HEK293 (cell line): ENCODE measurements around the gene IFNA5.

Experiments
- CTCF ChIA-PET: fragments of 350-600 bp; formaldehyde crosslinking; extraction: SDS; loops from one replicate; lab custom pipeline; 2021; ENCODE audit warnings: antibody characterized with exemption; lab: Yijun Ruan, JAX
- POLR2A ChIA-PET: fragments of 300-600 bp; formaldehyde crosslinking; extraction: SDS; loops from one replicate; lab custom pipeline; 2020; ENCODE audit warnings: antibody characterized with exemption, inconsistent platforms; lab: Yijun Ruan, JAX
- H3K27ac ChIP-seq: fragments of 200-500 bp; sonication (Bioruptor generic); 2 replicates; pipeline ENCODE4 v1.5.1; 2014; ENCODE audit warnings: low read depth, low read length, control low read depth, inconsistent platforms; ENCODE audit errors: extremely low read depth
- H3K36me3 ChIP-seq, 2 experiments: fragments of 200-500 bp in 1 of 2; sonication (Bioruptor generic) in 1 of 2; 1 replicate in 1 of 2; 2 replicates in 1 of 2; pipeline ENCODE4 v1.5.1; 2014 to 2017; ENCODE audit warnings: inconsistent platforms in 2 of 2, low read length in 2 of 2; ENCODE audit not compliant: control insufficient read depth in 2 of 2, insufficient read depth in 1 of 2
- H3K4me1 ChIP-seq: fragments of 200-500 bp; sonication (Bioruptor generic); 2 replicates; pipeline ENCODE4 v1.5.1; 2014; ENCODE audit warnings: mild to moderate bottlenecking, low read length, inconsistent platforms; ENCODE audit not compliant: control insufficient read depth, insufficient read depth
- H3K4me3 ChIP-seq: 2 replicates; pipeline ENCODE4 v1.5.1; 2011; ENCODE audit warnings: low read depth, mild to moderate bottlenecking, control low read depth, low read length, moderate library complexity
- H3K9me3 ChIP-seq: fragments of 200-500 bp; sonication (Bioruptor generic); 2 replicates; pipeline ENCODE4 v1.5.1; 2014; ENCODE audit warnings: low read depth, low read length, inconsistent platforms; ENCODE audit not compliant: control insufficient read depth, insufficient read depth
- OSR2 ChIP-seq: fragments of 450-650 bp; formaldehyde crosslinking; IDR thresholded peaks from 2 replicates; pipeline ENCODE4 v1.5.1; 2016; ENCODE audit warnings: missing biosample characterization, missing genetic modification characterization
- SCRT1 ChIP-seq: fragments of 450-650 bp; formaldehyde crosslinking; IDR thresholded peaks from 2 replicates; pipeline ENCODE4 v1.5.1; 2016; ENCODE audit warnings: missing biosample characterization, missing genetic modification characterization, borderline replicate concordance
- SP7 ChIP-seq: fragments of 450-650 bp; formaldehyde crosslinking; IDR thresholded peaks from 2 replicates; pipeline ENCODE4 v1.5.1; 2016; ENCODE audit warnings: missing biosample characterization, missing genetic modification characterization
- TCF7L2 ChIP-seq: IDR thresholded peaks from 2 replicates; pipeline ENCODE4 v1.6.1; 2011; ENCODE audit warnings: low read depth, mild to moderate bottlenecking, inconsistent platforms, low read length, moderate library complexity, borderline replicate concordance
- TRIM28 ChIP-seq: IDR thresholded peaks from 2 replicates; pipeline ENCODE4 v1.6.1; 2011; ENCODE audit warnings: low read length, control low read depth, borderline replicate concordance
- ZBTB10 ChIP-seq: fragments of 450-650 bp; formaldehyde crosslinking; IDR thresholded peaks from 2 replicates; pipeline ENCODE4 v1.5.1; 2016; ENCODE audit warnings: missing biosample characterization, missing genetic modification characterization
- ZBTB6 ChIP-seq: fragments of 450-650 bp; formaldehyde crosslinking; IDR thresholded peaks from 2 replicates; pipeline ENCODE4 v1.5.1; 2017; ENCODE audit warnings: missing biosample characterization, missing genetic modification characterization
- ZBTB7A ChIP-seq: fragments of 450-650 bp; formaldehyde crosslinking; IDR thresholded peaks from 2 replicates; pipeline ENCODE4 v1.5.1; 2016; ENCODE audit warnings: low read depth, missing biosample characterization, missing genetic modification characterization
- ZBTB8A ChIP-seq: fragments of 450-650 bp; formaldehyde crosslinking; IDR thresholded peaks from 2 replicates; pipeline ENCODE4 v1.5.1; 2016; ENCODE audit warnings: missing biosample characterization, missing genetic modification characterization
- ZFP41 ChIP-seq: fragments of 450-650 bp; formaldehyde crosslinking; IDR thresholded peaks from 2 replicates; pipeline ENCODE4 v1.5.1; 2016; ENCODE audit warnings: missing biosample characterization, missing genetic modification characterization, borderline replicate concordance
- ZNF175 ChIP-seq: fragments of 450-650 bp; formaldehyde crosslinking; IDR thresholded peaks from 2 replicates; pipeline ENCODE4 v1.5.1; 2016; ENCODE audit warnings: missing biosample characterization, missing genetic modification characterization
- ZNF280D ChIP-seq: fragments of 450-650 bp; formaldehyde crosslinking; IDR thresholded peaks from 2 replicates; pipeline ENCODE4 v1.5.1; 2016; ENCODE audit warnings: missing biosample characterization, missing genetic modification characterization
- ZNF311 ChIP-seq: fragments of 450-650 bp; formaldehyde crosslinking; IDR thresholded peaks from 2 replicates; pipeline ENCODE4 v1.5.1; 2017; ENCODE audit warnings: missing biosample characterization, missing genetic modification characterization, borderline replicate concordance
- ZNF324 ChIP-seq: fragments of 450-650 bp; formaldehyde crosslinking; IDR thresholded peaks from 2 replicates; pipeline ENCODE4 v1.5.1; 2016; ENCODE audit warnings: missing biosample characterization, missing genetic modification characterization
- ZNF391 ChIP-seq: fragments of 450-650 bp; formaldehyde crosslinking; IDR thresholded peaks from 2 replicates; pipeline ENCODE4 v1.5.1; 2016; ENCODE audit warnings: low read depth, missing biosample characterization, missing genetic modification characterization, borderline replicate concordance
- ZNF394 ChIP-seq: fragments of 450-650 bp; formaldehyde crosslinking; IDR thresholded peaks from 2 replicates; pipeline ENCODE4 v1.5.1; 2016; ENCODE audit warnings: missing biosample characterization, missing genetic modification characterization, mild to moderate bottlenecking, moderate library complexity, borderline replicate concordance
- ZNF398 ChIP-seq: fragments of 450-650 bp; formaldehyde crosslinking; IDR thresholded peaks from 2 replicates; pipeline ENCODE4 v1.5.1; 2017; ENCODE audit warnings: missing biosample characterization, missing genetic modification characterization
- ZNF404 ChIP-seq: fragments of 450-650 bp; formaldehyde crosslinking; IDR thresholded peaks from 2 replicates; pipeline ENCODE4 v1.5.1; 2017; ENCODE audit warnings: missing biosample characterization, missing genetic modification characterization
- ZNF558 ChIP-seq: fragments of 450-650 bp; formaldehyde crosslinking; IDR thresholded peaks from 2 replicates; pipeline ENCODE4 v1.5.1; 2016; ENCODE audit warnings: missing biosample characterization, missing genetic modification characterization
- ZNF580 ChIP-seq: fragments of 450-650 bp; formaldehyde crosslinking; IDR thresholded peaks from 2 replicates; pipeline ENCODE4 v1.5.1; 2016; ENCODE audit warnings: missing biosample characterization, missing genetic modification characterization
- ZNF596 ChIP-seq: fragments of 450-650 bp; IDR thresholded peaks from 2 replicates; pipeline ENCODE4 v1.5.0; 2018; ENCODE audit warnings: missing biosample characterization, mild to moderate bottlenecking, missing genetic modification characterization, moderate library complexity
- ZNF639 ChIP-seq: fragments of 450-650 bp; formaldehyde crosslinking; IDR thresholded peaks from 2 replicates; pipeline ENCODE4 v1.5.1; 2016; ENCODE audit warnings: missing biosample characterization, missing genetic modification characterization
- ZNF670 ChIP-seq: fragments of 450-650 bp; formaldehyde crosslinking; IDR thresholded peaks from 2 replicates; pipeline ENCODE4 v1.5.1; 2016; ENCODE audit warnings: missing biosample characterization, missing genetic modification characterization, low read depth
- ZNF707 ChIP-seq: fragments of 450-650 bp; formaldehyde crosslinking; IDR thresholded peaks from 2 replicates; pipeline ENCODE4 v1.5.1; 2016; ENCODE audit warnings: missing biosample characterization, missing genetic modification characterization
- ZNF837 ChIP-seq: fragments of 450-650 bp; formaldehyde crosslinking; IDR thresholded peaks from 2 replicates; pipeline ENCODE4 v1.5.1; 2016; ENCODE audit warnings: missing biosample characterization, missing genetic modification characterization

The IFNA5 gene

GRCh38 chr9:21334701-21335632 lies 29.9 kb upstream of the IFNA5 start, which contains the start of gene KLHL9:
TSS of gene KLHL9 (minus strand) at chr9:21335404. CDS start at chr9:21334859, 545 bp downstream.
- H3K36me3 ChIP-seq: peaks cover 3 to 18% of the 10 kb centered on the region in 2 experiments
- no peaks in the 10 kb centered on the region for H3K9me3 ChIP-seq
- H3K27ac ChIP-seq: peak within 1 kb of the TSS; percentile 98
- H3K4me3 ChIP-seq: peak within 1 kb of the TSS; percentile 62
- peaks cover 15% of the 10 kb centered on the region for H3K4me1 ChIP-seq
- CTCF ChIA-PET: interaction anchor here (0.5 to 4.4 kb wide), 8 partner anchors 9 to 454 kb away, joined by 3 to 19 read pairs (median 4); no protein-coding TSS in a partner anchor
- POLR2A ChIA-PET: interaction anchor here (0.7 to 1.4 kb wide), 7 partner anchors 9 to 467 kb away, joined by 3 to 6 read pairs (median 4); partner anchors contain the start of gene MTAP
- TF ChIP-seq ZBTB10 (no peak), ZNF324 (tag by site-specific recombination) (peak; percentile 45; the same call in 1 of the 2 replicates), ZNF404 (tag by site-specific recombination) (no peak), TRIM28 (no peak), ZNF311 (tag by site-specific recombination) (no peak), ZNF580 (tag by site-specific recombination) (peak; percentile 59; the same call in 1 of the 2 replicates), ZBTB7A (tag by site-specific recombination) (no peak), ZNF175 (tag by site-specific recombination) (no peak), ZFP41 (tag by site-specific recombination) (no peak), ZNF639 (tag by site-specific recombination) (no peak), ZNF391 (tag by site-specific recombination) (no peak), ZNF558 (tag by site-specific recombination) (no peak), ZNF394 (peak; percentile 46; the same call in 1 of the 2 replicates), SP7 (tag by site-specific recombination) (peak; percentile 25; the same call in 1 of the 2 replicates), SCRT1 (tag by site-specific recombination) (no peak), ZNF398 (peak; percentile 71), ZBTB8A (0 out of 2 replicates have a peak, but pooled peaks have one; percentile 16), OSR2 (tag by site-specific recombination) (no peak), ZBTB6 (tag by site-specific recombination) (no peak), ZNF280D (tag by site-specific recombination) (no peak), ZNF670 (tag by site-specific recombination) (no peak), ZNF837 (tag by site-specific recombination) (no peak), ZNF707 (tag by site-specific recombination) (no peak), ZNF596 (tag by site-specific recombination) (no peak), TCF7L2 (no peak)
